CD4-positive, alpha-beta T cell (primary cell): ENCODE measurements around the gene RAB11FIP3. TPM values are rescaled to one million over a fixed set of nuclear protein-coding genes. Genes with fewer than 3 reads are reported as not detected.

Experiments
- ATAC-seq: fragments of 200-7000 bp; cut with Tn5 transposase; one replicate; pipeline ENCODE4 v1.10.0; 2022; ENCODE audit warnings: mild to moderate bottlenecking; ENCODE audit not compliant: poor library complexity
- CTCF ChIA-PET: fragments of 350-600 bp; sonication (Branson Sonifier 250); formaldehyde crosslinking; loops from one replicate; lab custom pipeline; 2021; ENCODE audit warnings: antibody characterized with exemption, inconsistent platforms; lab: Charles Lee
- POLR2A ChIA-PET: fragments of 350-600 bp; sonication (Branson Sonifier 250); formaldehyde crosslinking; loops from one replicate; lab custom pipeline; 2021; ENCODE audit warnings: antibody characterized with exemption, inconsistent platforms; lab: Charles Lee
- DNase-seq, 14 experiments: peaks; one replicate each; pipeline ENCODE4 v3.0.0-alpha.2; 2013 to 2020; ENCODE audit warnings: mixed read lengths in 2 of 14
- H3K27ac ChIP-seq, 2 donors: one replicate each; pipeline versions ENCODE4 v1.5.1 to v1.7.0; 2013; ENCODE audit warnings: low read length in 2 of 2, low read depth in 1 of 2, mild to moderate bottlenecking in 1 of 2
- H3K27me3 ChIP-seq, 2 experiments: 1 replicate in 1 of 2; 2 replicates in 1 of 2; pipeline versions ENCODE4 v1.6.1 to v1.7.0; 2013; ENCODE audit warnings: low read length in 2 of 2, control low read depth in 1 of 2, mild to moderate bottlenecking in 1 of 2, moderate library complexity in 1 of 2; ENCODE audit not compliant: insufficient read depth in 2 of 2, control insufficient read depth in 1 of 2
- H3K36me3 ChIP-seq: one replicate; pipeline ENCODE4 v1.6.1; 2013; ENCODE audit warnings: low read length, control low read depth; ENCODE audit not compliant: insufficient read depth
- H3K4me1 ChIP-seq: one replicate; pipeline ENCODE4 v1.6.1; 2013; ENCODE audit warnings: low read length, control low read depth; ENCODE audit not compliant: insufficient read depth
- H3K4me3 ChIP-seq: one replicate; pipeline ENCODE4 v1.5.1; 2013; ENCODE audit warnings: mild to moderate bottlenecking, low read length, moderate library complexity
- H3K9me3 ChIP-seq, 2 experiments: 1 replicate in 1 of 2; 2 replicates in 1 of 2; pipeline versions ENCODE4 v1.6.1 to v1.7.0; 2013; ENCODE audit warnings: low read length in 2 of 2, mild to moderate bottlenecking in 2 of 2, control low read depth in 1 of 2, moderate library complexity in 1 of 2; ENCODE audit not compliant: control insufficient read depth in 1 of 2, insufficient read depth in 1 of 2
- H3K27ac Mint-ChIP-seq: one replicate; pipeline ENCODE4 v1.8.0; 2020; ENCODE audit warnings: mixed read lengths
- H3K27me3 Mint-ChIP-seq: one replicate; pipeline ENCODE4 v1.8.0; 2021; ENCODE audit warnings: mixed read lengths
- H3K36me3 Mint-ChIP-seq: one replicate; pipeline ENCODE4 v1.8.0; 2021; ENCODE audit warnings: low read depth, mixed read lengths
- H3K4me1 Mint-ChIP-seq: one replicate; pipeline ENCODE4 v1.8.0; 2021; ENCODE audit warnings: low read depth, mixed read lengths
- H3K4me3 Mint-ChIP-seq: one replicate; pipeline ENCODE4 v1.8.0; 2020; ENCODE audit warnings: mild to moderate bottlenecking, mixed read lengths
- H3K9me3 Mint-ChIP-seq: one replicate; pipeline ENCODE4 v1.8.0; 2020; ENCODE audit warnings: mixed read lengths
- CTCF ChIP-seq: fragments of 200-600 bp; IDR thresholded peaks from one replicate; pipeline ENCODE4 v1.8.0; 2022; ENCODE audit warnings: antibody characterized with exemption, mild to moderate bottlenecking
- intact Hi-C, 2 experiments: fragments of 100-400 bp; cut with DNase I in 1 of 2; cut with micrococcal nuclease in 1 of 2; formaldehyde crosslinking; loops; one replicate each; pipeline versions ENCODE4 v1.15.1 to v1.9.0; 2023 to 2025; cut with DNase I, micrococcal nuclease
- total RNA-seq, 174 experiments: library from RNA in 2 of 174; stranded (reverse) in 2 of 174; gene quantifications; one replicate each; pipeline ENCODE4 v1.2.3 and lab custom pipeline; 2021 to 2026

The RAB11FIP3 gene
- total RNA-seq, 2 experiments from 2014 or later = 28.4 to 29.0 TPM

- intact Hi-C loops = no loop called here
- ChIA-PET POLR2A (no interaction called here), CTCF (no interaction called here)
- Mint-ChIP-seq H3K4me1 (no peaks in the 10 kb centered on the region), H3K4me3 (no peak overlapping the region), H3K27ac (no peak overlapping the region), H3K27me3 (no peaks in the 10 kb centered on the region), H3K36me3 (peaks cover 5% of the 10 kb centered on the region), H3K9me3 (no peaks in the 10 kb centered on the region)
- Histone ChIP-seq H3K27ac (no peak overlapping the region), H3K4me1 (no peaks in the 10 kb centered on the region), H3K27me3 (no peaks in the 10 kb centered on the region), H3K4me3 (no peak overlapping the region), H3K9me3 (no peaks in the 10 kb centered on the region), H3K36me3 (peaks cover 4% of the 10 kb centered on the region)
- ATAC-seq = no peak
- DNase-seq = no peak
- TF ChIP-seq CTCF = no peak
Observed at GRCh38 chr16:515939-516226, 90.4 kb downstream of the RAB11FIP3 start.

GRCh38 chr16:516301-516700 is 90.9 kb downstream of the RAB11FIP3 start:
- no peaks in the 10 kb centered on the region for H3K9me3 ChIP-seq
- DNase-seq (no peak), ATAC-seq (no peak)
- no peaks in the 10 kb centered on the region for H3K4me1 Mint-ChIP-seq
- no peaks in the 10 kb centered on the region for H3K9me3 Mint-ChIP-seq
- H3K4me3 ChIP-seq = no peak overlapping the region
- no peak overlapping the region for H3K27ac ChIP-seq
- no peak for TF ChIP-seq CTCF
- CTCF ChIA-PET = no interaction called here
- POLR2A ChIA-PET = no interaction called here
- peaks cover 5% of the 10 kb centered on the region for H3K36me3 Mint-ChIP-seq
- intact Hi-C loops = no loop called here
- H3K27ac Mint-ChIP-seq = no peak overlapping the region
- H3K4me3 Mint-ChIP-seq = no peak overlapping the region
- H3K36me3 ChIP-seq = peaks cover 4% of the 10 kb centered on the region
- no peaks in the 10 kb centered on the region for H3K27me3 ChIP-seq
- H3K27me3 Mint-ChIP-seq = no peaks in the 10 kb centered on the region
- H3K4me1 ChIP-seq = no peaks in the 10 kb centered on the region

- ChIA-PET CTCF (interaction anchor here (0.6 kb wide), 1 partner anchor 1794 kb away, joined by 3 read pairs; no protein-coding TSS in a partner anchor), POLR2A (no interaction called here)
- Mint-ChIP-seq H3K4me3 (no peak overlapping the region), H3K36me3 (peaks cover 5% of the 10 kb centered on the region), H3K27me3 (no peaks in the 10 kb centered on the region), H3K4me1 (no peaks in the 10 kb centered on the region), H3K9me3 (no peaks in the 10 kb centered on the region), H3K27ac (no peak overlapping the region)
- Histone ChIP-seq H3K36me3 (peaks cover 4% of the 10 kb centered on the region), H3K9me3 (no peaks in the 10 kb centered on the region), H3K27me3 (no peaks in the 10 kb centered on the region), H3K4me3 (no peak overlapping the region), H3K27ac (no peak overlapping the region), H3K4me1 (no peaks in the 10 kb centered on the region)
- no peak for TF ChIP-seq CTCF
- intact Hi-C loops = no loop called here
- DNase-seq (no peak), ATAC-seq (no peak)
Observed at GRCh38 chr16:518858-519257, 93.4 kb downstream of the RAB11FIP3 start.
